ENCODE measurements around the gene HEATR1. TPM values are rescaled to one million over a fixed set of nuclear protein-coding genes. Genes with fewer than 3 reads are reported as not detected.
A peak's percentile ranks its signal among the peaks of the same experiment; 100 is the strongest.

Gene HEATR1
- total RNA-seq, 3 donors from 2014 or later: 113 to 126 (median 120) TPM

DNA sequence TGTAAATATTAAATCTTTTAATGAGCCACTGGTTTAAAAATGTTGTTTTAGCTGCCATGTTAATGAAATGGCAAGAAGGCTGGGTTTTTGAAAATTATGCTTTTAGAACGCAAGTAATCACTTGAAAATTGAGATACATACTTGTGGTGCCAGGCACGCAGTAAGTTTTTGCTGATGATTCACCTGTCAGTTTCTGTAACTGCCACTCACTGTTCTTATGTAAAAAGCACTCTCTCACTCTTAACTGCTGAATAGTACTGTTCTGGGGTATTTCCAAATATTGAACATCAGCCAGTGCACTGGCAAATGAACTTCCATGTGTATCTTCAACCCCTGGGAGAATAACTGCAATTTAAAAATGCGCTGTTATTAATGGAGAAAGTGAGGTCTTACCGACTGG lies 62.6 kb downstream of the HEATR1 start:
- ATAC-seq (no peak), DNase-seq (no peak)
- Mint-ChIP-seq H3K27me3 (ENCODE audit: low read depth) (no peaks in the 10 kb centered on the region), H3K9me3 (no peaks in the 10 kb centered on the region), H3K4me1 (ENCODE audit: low read depth) (peaks cover 21% of the 10 kb centered on the region), H3K4me3 (no peak overlapping the region), H3K36me3 (ENCODE audit: insufficient read depth) (peaks cover 70% of the 10 kb centered on the region)

DNA sequence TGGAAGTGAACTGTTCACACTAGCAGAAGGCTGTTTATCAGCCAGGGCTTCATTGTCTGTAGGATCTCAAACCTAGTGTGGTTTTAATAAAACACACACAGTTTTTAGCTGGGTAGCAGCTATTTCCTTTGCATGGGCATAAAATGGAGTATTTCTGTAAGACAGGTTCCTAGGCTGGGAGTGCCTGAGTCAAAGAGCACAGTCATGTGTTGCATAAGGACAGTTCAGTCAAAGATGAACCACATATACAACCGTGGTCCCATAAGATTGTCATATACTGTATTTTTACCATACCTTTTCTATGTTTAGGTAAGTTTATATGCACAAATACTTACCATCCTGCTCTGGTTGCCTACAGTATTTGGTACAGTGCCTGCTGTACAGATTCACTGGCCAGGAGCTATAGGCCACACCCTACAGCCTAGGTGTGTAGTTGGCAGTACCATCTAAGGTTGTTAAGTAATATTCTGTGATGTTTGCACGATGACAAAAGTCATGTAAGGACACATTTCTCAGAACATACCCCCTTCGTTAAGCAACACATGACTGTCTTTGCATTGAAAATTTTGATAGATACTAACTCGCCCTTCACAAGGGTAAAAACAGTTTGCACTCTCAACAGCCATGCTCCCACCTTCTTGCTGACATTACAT lies 63.4 kb downstream of the HEATR1 start:
- Mint-ChIP-seq H3K27me3 (ENCODE audit: low read depth) (no peaks in the 10 kb centered on the region), H3K4me1 (ENCODE audit: low read depth) (peaks cover 19% of the 10 kb centered on the region), H3K9me3 (no peaks in the 10 kb centered on the region), H3K4me3 (no peak overlapping the region), H3K36me3 (ENCODE audit: insufficient read depth) (peaks cover 70% of the 10 kb centered on the region)
- DNase-seq (no peak), ATAC-seq (no peak)

DNA sequence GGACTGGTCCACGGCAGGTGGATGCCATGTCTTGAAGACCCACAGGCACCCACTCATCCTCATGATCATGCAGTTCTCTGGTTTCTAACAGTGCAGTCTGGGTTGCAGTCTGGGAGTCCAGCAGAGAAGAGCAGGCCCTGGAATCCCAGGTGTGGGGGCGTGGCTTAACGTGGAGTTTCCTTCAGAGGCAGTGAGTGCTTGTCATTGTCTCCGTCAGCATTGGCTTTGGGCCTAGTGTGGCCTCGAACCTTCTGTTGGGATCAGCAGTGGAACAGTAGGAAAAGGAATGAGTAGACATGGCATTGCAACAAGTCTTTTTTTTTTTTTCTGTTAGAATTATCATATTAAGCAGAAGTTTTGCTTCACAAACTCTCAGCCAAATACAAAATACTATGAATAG lies 67.8 kb downstream of the HEATR1 start:
- DNase-seq (no peak), ATAC-seq (no peak)
- Mint-ChIP-seq H3K4me1 (ENCODE audit: low read depth) (peaks cover 38% of the 10 kb centered on the region), H3K4me3 (no peak overlapping the region), H3K27me3 (ENCODE audit: low read depth) (no peaks in the 10 kb centered on the region), H3K36me3 (ENCODE audit: insufficient read depth) (peaks cover 54% of the 10 kb centered on the region), H3K9me3 (no peaks in the 10 kb centered on the region)

DNA sequence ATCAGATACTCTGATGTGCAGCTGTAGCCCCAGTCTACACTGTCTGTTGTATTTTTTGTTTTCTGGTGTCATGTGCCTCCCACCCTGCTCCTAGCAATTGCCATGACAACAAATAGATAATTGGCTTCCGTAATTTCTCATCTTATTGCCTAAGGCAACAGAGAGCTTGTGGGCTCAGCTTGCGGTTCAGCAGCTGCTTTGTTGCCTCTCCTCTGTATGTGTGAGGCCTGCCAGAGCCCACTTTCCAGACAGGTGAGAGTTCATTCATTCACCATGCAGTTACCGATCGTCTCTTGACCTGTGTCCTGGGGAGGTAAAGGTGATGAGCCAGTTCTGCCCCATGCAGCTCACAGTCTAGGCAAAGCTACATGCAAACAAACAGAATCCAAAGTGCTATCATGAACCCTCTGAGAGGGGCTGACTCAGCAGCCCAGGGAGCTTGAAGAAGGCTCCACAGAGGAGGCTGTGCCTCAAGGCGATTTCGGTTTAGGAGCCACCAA lies 68.6 kb downstream of the HEATR1 start:
- DNase-seq: no peak
- Mint-ChIP-seq H3K36me3 (ENCODE audit: insufficient read depth) (peaks cover 53% of the 10 kb centered on the region), H3K27me3 (ENCODE audit: low read depth) (no peaks in the 10 kb centered on the region), H3K9me3 (no peaks in the 10 kb centered on the region), H3K4me1 (ENCODE audit: low read depth) (peaks cover 45% of the 10 kb centered on the region), H3K4me3 (no peak overlapping the region)
- no peak for ATAC-seq

DNA sequence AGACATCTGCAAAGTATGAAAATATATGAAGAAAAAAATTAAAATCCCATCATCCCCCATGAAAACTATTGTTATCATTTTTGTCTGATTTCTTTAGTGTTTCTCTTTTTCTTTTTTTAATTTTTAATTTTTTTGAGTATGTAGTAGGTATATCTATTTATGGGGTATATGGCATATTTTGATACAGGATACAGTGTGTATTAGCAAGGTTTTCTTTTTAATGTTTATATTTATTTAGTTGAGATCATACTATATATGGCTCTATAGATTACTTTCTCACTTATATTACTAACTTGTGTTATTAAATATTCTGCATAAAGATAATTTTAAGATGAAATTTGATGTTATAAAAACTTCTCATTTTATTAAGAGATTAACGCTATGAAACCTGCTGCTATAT lies 69.1 kb downstream of the HEATR1 start:
- ATAC-seq (no peak), DNase-seq (no peak)
- Mint-ChIP-seq H3K36me3 (ENCODE audit: insufficient read depth) (peaks cover 52% of the 10 kb centered on the region), H3K9me3 (no peaks in the 10 kb centered on the region), H3K4me3 (no peak overlapping the region), H3K4me1 (ENCODE audit: low read depth) (peaks cover 50% of the 10 kb centered on the region), H3K27me3 (ENCODE audit: low read depth) (no peaks in the 10 kb centered on the region)

DNA sequence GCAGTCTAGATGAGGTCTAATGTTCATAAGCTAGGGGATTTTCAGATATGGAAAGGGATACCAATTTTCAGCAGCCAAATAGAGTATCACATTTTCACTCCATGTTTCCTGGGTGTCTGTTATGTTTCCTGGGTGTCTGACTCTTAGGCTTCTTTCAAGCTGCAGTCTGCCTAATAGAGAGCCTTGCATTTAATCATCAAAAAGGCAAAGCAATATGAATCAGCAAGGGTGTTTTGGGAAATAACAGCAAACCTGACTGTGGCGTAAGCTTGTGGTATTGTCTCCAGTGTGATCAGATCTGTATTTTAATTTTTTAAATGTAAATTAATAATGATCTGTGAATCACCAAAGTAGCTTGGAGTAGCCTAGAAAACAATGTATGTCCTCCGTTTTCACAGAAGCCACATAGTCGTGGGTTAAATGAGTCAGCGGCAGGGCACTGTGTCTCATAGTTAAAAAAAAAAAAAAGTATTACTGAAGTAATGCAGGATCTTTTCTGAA lies 70.1 kb downstream of the HEATR1 start:
- H3K4me3 Mint-ChIP-seq: peak overlapping the region; percentile 50

DNA sequence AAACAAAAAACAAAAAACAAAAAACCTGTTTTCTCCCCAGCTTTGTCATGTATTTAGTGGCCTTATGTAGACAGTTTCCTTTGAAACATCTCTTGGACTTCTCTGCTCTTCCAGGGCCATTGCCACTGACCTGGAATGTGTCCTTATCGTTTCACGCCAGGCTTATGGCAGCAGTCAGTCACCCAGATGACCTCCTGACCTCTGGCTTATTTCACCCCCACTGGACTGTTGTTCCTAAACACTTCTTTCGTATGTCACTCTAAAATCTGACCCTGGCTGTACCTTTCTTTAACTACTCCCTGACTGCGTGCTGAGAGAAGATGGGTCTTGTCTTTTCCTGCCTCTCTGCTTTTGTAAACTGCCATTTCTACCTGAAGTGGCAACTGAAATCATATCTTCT lies 71.5 kb downstream of the HEATR1 start:
- DNase-seq (no peak), ATAC-seq (no peak)
- Mint-ChIP-seq H3K4me3 (peak overlapping the region; percentile 14), H3K4me1 (ENCODE audit: low read depth) (peaks cover 58% of the 10 kb centered on the region), H3K36me3 (ENCODE audit: insufficient read depth) (peaks cover 43% of the 10 kb centered on the region), H3K27me3 (ENCODE audit: low read depth) (no peaks in the 10 kb centered on the region), H3K9me3 (no peaks in the 10 kb centered on the region)

More for the DNA sequence above, 70.1 kb downstream of the HEATR1 start:
- ATAC-seq: peak; percentile 84 to 87
- peaks cover 53% of the 10 kb centered on the region for H3K4me1 Mint-ChIP-seq (ENCODE audit: low read depth)
- H3K9me3 Mint-ChIP-seq: no peaks in the 10 kb centered on the region
- DNase-seq: peak; percentile 36
- no peaks in the 10 kb centered on the region for H3K27me3 Mint-ChIP-seq (ENCODE audit: low read depth)
- peaks cover 45% of the 10 kb centered on the region for H3K36me3 Mint-ChIP-seq (ENCODE audit: insufficient read depth)

DNA sequence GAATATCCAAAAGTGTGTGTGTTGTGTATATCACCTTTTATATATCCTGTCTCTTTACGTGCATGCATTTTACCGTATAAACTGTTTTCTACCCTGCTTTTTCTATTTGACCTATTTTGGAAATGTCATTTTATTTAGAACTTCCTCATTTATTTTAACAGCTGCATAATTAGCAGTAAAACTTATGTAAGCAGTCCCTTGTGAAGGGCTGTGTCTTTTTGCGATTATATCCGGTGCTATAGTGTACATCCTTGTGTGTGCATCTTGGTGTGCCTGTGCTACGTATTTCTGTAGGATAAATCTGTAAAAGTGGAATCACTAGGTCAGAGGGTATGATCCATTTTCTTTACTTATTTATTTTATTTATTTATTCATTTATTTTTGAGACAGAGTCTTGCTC lies 73.4 kb downstream of the HEATR1 start:
- DNase-seq (no peak), ATAC-seq (no peak)
- Mint-ChIP-seq H3K36me3 (ENCODE audit: insufficient read depth) (peaks cover 45% of the 10 kb centered on the region), H3K4me3 (no peak overlapping the region), H3K4me1 (ENCODE audit: low read depth) (peaks cover 63% of the 10 kb centered on the region), H3K9me3 (no peaks in the 10 kb centered on the region), H3K27me3 (ENCODE audit: low read depth) (no peaks in the 10 kb centered on the region)

DNA sequence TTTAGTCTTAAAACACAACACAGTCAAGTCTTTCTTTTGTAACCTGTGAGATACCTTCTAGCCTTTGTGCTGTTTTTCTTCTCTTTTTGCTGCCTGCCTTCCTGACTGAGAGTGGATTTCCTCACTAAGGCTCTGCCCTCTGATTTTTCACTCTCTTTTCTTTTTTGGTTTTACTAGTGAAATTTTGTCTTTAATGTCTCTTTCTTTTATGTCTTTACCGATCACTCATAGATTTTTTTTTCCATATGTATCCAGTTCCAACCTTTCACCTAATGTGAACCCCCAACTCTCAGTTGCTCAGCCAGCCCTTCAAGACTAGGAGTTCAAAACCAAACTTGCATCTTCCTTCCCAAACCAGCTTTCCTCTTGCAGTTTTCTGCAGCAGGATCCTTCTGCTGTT lies 74.0 kb downstream of the HEATR1 start:
- ATAC-seq: no peak
- Mint-ChIP-seq H3K9me3 (no peaks in the 10 kb centered on the region), H3K4me1 (ENCODE audit: low read depth) (peaks cover 59% of the 10 kb centered on the region), H3K36me3 (ENCODE audit: insufficient read depth) (peaks cover 41% of the 10 kb centered on the region), H3K4me3 (no peak overlapping the region), H3K27me3 (ENCODE audit: low read depth) (no peaks in the 10 kb centered on the region)
- no peak for DNase-seq

DNA sequence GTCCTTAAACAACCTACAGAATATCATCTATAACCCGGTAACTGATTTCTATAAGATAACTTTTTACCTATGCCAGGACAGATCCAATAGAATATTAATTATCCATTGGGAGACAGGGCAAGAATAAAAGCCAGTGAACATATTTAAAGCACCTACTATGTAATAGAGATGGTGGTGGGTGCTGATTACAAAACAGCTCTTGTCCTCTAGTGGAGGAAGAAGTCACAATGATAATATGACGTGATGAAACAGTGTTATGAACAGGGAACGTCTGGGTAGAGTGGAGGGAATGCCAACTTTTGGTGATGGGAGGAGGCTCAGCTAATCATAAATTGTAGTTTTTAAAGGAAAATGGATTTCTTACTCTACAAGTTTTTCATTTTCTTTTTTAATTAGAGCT lies 78.2 kb downstream of the HEATR1 start:
- peaks cover 39% of the 10 kb centered on the region for H3K4me1 Mint-ChIP-seq (ENCODE audit: low read depth)
- peaks cover 24% of the 10 kb centered on the region for H3K36me3 Mint-ChIP-seq (ENCODE audit: insufficient read depth)
- peak overlapping the region; percentile 16 for H3K4me3 Mint-ChIP-seq
- DNase-seq (no peak), ATAC-seq (no peak)
- no peaks in the 10 kb centered on the region for H3K27me3 Mint-ChIP-seq (ENCODE audit: low read depth)
- no peaks in the 10 kb centered on the region for H3K9me3 Mint-ChIP-seq

DNA sequence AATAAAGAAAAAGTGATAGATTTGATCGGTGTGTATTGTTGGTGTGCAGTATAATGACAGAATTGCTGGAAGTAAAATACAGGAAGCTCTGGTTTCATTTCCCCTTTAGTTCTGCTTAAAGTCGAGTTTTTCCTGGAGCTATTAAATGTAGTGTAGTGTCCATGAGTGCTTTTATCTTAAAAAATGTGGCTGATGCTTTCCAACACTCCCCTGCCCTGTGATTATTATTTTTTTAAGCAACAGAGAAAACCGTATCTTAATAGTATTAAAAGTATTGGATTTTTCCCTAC lies 79.5 kb downstream of the HEATR1 start:
- Mint-ChIP-seq H3K4me3 (peak overlapping the region; percentile 96), H3K9me3 (no peaks in the 10 kb centered on the region), H3K36me3 (ENCODE audit: insufficient read depth) (peaks cover 19% of the 10 kb centered on the region), H3K4me1 (ENCODE audit: low read depth) (peaks cover 27% of the 10 kb centered on the region), H3K27me3 (ENCODE audit: low read depth) (no peaks in the 10 kb centered on the region)
- DNase-seq (no peak), ATAC-seq (no peak)

DNA sequence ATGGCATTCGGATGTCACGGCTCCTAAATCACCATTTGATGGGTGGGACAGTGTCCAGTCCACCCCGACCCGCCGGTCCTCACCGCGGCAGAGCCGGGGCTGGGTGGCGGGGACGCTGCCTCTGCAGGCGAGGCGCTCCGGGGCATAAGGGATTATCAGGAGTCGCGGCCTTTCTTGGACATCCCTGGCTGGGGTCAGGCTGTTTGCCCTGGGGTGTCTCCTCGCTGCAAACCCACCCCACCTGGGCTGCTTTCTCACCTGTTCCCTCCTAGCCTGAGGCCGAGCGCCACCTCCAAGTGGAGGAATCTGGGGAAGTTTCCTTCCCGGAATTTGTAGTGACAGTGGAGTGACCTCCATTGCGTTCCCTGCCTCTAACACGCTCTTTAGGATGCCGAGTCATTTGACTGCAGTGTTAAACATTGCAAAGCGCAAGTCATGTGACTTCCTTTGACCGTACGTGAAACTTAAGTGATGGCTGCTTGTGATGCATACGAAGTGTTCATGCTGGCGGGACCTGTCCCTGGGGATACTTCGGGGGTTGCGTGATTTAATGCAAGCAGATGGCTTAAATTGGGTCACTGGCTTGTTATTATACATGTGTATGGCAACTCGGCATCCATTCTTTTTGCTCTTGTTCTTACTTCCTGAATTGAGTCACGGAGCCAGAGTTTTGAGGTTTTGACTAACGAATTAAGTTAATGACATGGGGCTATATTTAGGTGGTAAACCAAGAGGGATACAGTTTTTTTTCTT lies 80.0 kb downstream of the HEATR1 start:
- Mint-ChIP-seq H3K27me3 (ENCODE audit: low read depth) (no peaks in the 10 kb centered on the region), H3K4me1 (ENCODE audit: low read depth) (peaks cover 27% of the 10 kb centered on the region), H3K9me3 (no peaks in the 10 kb centered on the region), H3K36me3 (ENCODE audit: insufficient read depth) (peaks cover 19% of the 10 kb centered on the region), H3K4me3 (peak overlapping the region; percentile 96)
- DNase-seq (peak; percentile 26), ATAC-seq (peak; percentile 89 to 91)

DNA sequence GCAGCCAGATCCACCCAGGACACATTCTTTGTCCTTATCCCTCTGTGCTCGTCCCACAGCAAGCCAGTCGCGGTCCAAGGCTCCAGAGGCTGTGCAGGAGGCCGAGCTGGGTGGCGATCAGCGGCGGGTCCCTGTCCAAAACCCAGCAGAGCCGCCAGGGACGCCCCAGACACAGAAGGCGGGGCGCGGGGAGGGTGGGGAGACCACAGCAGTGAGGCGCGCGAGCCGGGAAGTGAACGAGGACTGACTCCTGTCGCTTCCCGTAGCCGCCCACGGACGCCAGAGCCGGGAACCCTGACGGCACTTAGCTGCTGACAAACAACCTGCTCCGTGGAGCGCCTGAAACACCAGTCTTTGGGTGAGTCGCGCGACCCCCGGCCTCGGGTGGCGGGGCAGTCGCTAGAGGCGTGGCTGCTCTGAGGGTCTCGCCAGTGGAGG lies 80.6 kb downstream of the HEATR1 start, which contains the start of gene LGALS8:
LGALS8 (plus strand) TSS at position 279 of the 438 bp plus-strand sequence. CDS start 2,089 bp downstream, outside the sequence.
- Mint-ChIP-seq H3K27me3 (ENCODE audit: low read depth) (no peaks in the 10 kb centered on the region), H3K9me3 (no peaks in the 10 kb centered on the region), H3K36me3 (ENCODE audit: insufficient read depth) (peaks cover 14% of the 10 kb centered on the region), H3K4me3 (peak within 1 kb of the TSS; percentile 96), H3K4me1 (ENCODE audit: low read depth) (peaks cover 24% of the 10 kb centered on the region)
- ATAC-seq (peak; percentile 79 to 84), DNase-seq (peak; percentile 87)

DNA sequence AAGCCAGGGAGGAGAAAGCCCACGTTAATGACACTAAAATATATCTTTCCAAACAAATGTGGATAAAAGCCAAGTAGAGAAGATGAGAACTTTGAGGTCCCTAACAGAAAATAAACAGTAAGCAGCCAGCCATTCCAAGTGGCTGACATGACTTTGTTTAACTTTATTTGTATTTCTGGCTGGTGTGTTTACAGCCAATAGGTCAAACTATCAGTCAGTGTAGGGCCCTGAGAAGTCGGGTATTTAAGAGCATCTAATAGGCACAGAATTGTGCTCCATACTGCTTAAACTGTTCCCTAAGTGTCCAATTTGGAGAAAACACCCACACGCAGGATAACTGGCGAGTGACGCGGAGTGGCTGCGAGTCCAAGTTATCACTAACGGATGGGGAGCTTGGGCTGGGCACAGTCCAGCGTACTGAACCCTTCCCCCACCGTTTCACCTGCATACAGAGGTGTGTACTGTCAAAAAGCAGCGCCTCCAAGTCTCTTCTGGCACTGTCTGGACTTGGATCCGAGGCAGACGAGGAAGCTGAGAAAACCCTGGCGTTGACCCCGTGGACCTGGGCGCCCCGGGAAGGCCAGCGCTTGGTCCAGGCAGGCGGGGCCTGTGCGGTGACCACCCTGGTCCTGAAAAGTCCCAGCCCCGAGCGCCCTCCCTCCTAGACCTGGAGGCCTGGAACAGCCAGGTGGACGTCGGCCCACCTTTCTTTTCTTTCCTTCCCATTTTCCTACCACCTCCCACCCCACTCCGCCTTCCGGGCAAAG lies 81.2 kb downstream of the HEATR1 start:
- H3K27me3 Mint-ChIP-seq (ENCODE audit: low read depth): no peaks in the 10 kb centered on the region
- DNase-seq: no peak

More for the DNA sequence above, 81.2 kb downstream of the HEATR1 start:
- no peaks in the 10 kb centered on the region for H3K9me3 Mint-ChIP-seq
- peaks cover 13% of the 10 kb centered on the region for H3K36me3 Mint-ChIP-seq (ENCODE audit: insufficient read depth)
- H3K4me3 Mint-ChIP-seq: peak overlapping the region; percentile 96
- H3K4me1 Mint-ChIP-seq (ENCODE audit: low read depth): peaks cover 27% of the 10 kb centered on the region
- ATAC-seq: no peak
